ENCODE data around the gene PLP2.
A peak's percentile ranks its signal among the peaks of the same experiment; 100 is the strongest.

PLP2 gene

DNA sequence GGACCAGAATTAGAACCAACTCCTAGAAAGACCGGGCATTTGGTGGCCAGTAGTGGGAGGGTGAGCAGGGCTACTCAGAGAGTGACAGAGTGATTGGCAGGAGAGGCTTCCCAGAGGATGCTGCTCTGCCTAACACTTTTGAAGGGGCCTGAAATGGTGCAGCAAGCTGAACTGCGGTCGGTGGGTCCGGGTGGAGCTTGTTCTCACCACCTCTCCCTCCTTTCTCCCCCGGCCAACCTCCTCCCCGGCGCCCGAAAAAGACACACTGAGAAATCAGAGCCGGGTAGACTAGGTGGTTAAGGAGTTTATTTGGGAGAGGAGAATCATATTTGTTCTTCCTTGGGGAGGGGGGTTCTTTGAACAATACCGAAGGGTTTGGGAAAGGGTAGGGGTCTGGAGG, 15.8 kb downstream of the PLP2 start:
- DNase-seq: no peak

DNA sequence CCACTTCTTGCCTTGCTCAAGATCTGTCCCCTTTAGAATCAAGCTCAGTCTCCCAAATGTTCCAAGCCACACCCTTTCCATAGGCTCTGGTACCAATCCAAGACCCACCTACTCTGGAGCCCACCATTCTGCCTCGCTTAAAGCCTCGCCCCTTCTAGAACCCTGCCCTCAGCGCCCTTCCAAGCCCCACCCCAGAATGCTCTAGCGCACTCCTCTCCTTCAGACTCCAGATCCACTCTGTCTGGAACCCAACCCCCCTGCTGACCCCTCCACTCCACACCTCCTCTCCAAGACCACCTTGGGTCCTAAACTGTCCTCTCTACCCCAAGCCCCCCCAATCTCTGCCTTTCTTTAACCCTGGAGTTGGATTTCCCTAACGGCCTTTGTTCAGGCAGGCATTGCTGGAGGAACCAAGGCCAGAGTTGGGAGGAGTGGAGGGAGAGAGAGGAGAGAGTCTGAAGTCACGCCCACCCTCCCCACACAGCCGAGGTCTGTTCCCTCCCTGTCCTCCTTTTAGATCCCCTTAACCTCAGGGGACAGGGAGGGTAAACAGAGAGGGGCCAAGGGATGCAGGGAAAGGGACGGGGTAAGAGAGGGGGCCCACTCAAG, 16.9 kb downstream of the PLP2 start:
- DNase-seq: no peak

DNA sequence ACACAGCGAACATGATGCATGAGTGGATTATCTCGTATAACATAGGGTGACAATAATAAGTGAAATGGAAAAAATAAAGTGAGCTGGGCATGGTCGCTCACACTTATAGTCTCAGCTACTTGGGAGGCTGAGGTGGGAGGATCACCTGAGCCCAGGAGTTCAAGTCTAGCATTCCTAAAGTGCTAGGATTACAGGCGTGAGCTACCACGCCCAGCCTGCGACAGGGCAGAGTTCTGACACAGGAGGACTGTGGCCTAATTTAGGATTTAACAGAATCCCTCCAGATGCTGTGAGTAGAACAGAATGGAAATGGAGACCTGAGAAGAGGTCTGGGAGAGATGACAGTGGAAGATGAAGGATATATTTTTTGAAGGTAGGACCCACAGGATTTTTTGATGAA, 17.9 kb downstream of the PLP2 start:
- no peak for DNase-seq

DNA sequence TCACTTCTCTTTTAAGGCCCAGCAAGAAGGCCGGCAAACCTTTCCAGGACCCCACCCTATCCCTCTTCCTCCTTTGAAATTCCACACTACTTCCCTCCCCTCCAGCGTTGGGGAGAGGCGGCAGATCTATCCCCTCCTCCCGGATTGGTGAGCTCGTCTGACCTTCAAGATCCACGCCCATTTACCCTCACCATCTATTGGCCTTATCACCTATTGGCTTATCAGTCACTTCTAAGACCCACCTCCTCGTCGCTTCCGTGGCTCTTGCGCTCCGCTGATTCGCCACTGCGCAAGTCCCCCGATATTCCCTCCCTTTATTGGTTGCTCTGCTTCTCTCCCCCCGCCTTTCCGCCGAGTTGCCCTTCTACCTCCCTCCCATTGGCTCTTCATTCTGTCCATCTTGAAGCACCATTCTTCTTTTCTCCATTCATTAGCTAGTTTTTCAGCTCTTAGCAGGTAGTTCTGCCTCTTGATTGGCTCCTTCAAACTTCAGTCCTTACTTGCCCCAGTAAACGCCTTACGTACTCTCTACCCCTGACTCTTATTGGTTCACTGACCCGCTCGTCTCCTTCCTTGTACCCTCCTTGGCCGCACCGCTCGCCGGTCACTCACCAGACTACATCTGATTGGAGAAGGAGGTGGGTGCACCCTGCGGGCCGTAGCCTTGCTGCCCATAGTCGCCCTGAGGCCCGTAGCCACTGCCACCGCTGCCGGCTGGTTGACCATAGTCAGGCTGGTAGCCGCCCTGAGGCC, 19.3 kb downstream of the PLP2 start:
- peak; percentile 99 for DNase-seq

DNA sequence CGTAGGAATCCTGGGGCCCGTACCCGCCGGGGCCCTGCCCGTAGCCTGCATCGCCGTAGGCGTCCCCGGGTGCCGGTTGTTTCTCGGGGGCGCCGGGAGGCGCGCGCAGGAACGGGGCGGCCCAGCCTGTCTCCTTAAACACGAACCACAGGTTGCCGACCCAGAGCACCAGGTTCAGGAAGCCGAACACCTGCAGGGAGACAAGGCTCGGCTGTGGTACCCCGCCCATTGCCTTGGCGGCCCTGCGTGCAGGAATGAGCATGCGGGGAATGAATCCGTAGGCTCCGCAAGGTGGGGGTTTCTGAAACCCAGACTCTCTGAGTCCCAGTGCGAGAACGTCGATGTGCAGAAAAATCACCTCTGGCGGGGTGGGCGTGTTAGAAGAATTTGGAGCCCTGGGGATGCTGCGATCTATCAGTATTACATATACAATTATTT, 19.9 kb downstream of the PLP2 start:
- DNase-seq: no peak

DNA sequence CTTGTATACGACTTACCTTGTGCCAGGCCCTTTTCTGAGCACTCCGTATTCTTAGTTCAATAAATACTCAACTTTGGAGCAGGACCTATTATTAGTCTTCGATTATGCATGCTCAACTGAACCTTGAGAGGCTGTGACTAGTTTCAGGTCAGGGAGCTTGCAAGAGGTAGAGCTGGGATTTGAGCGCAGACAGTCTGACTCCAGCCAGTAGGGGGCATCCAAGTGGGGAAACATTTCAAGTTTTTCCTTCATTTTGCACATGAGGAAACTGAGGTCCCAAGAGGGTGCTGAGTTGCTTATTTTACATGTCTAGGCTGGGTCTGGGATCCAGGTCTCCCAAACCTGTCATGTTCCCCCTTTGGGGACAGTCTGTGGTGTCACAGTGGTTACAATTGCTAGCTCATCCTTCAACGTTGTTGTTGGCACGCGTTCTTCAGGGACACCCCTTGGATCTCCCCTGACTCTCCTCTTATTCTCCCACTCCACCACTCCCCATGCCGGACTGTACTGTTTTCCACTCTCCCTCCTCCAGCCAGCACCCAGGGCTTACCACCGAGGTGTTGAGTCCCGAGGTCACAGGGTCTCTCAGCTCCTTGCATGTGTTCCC, 21.1 kb downstream of the PLP2 start:
- DNase-seq: no peak

DNA sequence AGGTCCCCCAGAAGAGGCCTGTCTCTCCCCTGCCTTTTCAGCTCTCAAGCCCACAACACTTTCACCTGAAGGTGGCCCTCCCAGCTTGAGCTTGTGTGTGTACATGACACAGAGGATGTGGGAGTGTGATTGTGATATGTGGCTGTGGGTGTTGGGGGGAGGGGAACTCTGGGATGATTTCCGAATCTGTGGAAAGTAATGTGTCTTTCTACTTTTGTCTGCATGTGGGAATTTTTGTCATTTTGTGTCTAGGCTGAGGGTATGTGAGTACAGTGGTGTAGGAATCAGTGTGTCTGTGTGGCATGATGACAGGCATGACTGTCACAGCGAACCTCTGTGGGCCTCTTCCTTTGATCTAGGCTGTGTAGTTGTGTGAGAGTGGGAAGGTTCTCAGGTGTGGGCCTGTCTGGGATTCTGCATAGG, 21.9 kb downstream of the PLP2 start:
- DNase-seq: no peak

DNA sequence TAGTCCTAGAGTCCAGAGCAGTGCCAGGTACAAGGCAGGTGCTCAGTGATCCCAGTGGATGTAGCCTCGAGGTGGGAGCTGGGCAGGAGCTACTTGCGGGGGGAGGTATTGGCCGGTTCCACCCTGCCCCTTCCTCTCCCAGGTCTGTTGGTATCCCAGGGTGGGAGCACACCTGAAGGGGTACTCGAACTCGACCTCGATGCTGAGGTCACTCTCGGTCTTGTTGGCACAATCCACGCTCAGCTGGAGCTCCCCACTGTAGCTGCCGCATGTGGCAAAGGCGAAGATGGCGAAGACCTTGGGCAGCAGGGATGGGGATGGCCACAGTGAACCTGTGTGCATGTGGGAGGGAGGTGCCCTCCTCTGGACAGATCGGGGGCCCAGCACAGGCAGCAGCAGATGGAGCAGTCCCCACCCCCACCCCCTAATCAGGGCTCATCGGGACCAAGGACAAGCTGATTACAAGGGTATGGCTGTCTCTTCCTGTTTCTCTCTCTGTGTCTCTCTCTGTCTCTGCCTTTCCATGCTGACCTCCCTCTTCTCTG, 25.9 kb downstream of the PLP2 start:
- no peak for DNase-seq

DNA sequence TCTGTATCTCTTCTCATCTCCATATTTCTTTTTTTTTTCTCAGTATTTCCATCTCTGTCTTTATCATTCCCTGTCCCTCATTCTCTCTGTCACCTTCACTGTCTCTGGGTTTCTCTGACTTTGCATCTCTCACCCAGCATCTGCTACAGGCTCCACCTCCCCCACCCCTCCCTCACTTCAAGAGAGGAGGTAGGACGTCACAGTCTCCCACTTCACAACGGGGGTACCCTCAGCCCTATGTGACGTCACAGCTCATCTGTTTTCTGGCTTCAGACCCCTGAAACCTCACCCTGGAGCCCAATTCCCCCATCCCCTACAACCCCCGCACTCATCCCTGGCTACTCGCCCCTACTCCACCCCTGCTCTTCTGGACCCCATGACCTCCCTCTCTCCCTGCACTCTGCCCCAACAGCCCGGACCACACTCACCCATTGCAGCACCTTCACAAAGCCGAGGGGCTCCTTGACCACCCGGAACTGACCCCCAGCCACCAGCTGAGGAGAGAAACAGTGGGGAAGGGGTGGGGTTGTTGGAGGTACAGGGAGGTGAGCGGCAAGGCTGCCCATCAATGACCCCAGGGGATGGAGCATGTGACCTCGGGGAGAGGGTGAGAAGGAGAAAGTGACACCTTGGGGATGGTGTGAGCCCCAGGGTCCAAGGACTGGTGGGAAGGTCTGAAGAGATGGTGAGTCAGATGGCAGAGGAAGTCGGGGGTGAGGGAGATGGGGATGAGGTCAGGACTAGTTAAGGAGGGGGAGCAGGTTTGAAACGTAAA, 27.0 kb downstream of the PLP2 start:
- no peak for DNase-seq

DNA sequence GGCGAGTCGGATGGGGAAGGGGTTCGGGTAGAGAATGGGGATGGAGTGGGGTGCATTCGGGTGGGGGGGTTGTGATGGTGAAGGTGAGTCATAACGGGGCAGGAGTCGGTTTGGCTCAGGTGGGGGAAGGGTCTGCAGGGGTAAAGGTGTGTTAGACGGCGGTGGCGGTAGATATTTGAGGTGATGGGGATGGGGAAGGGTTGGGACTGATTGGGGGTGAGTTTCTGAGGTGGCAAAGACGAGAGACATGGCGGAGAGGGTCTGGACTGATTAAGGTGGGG, 27.6 kb downstream of the PLP2 start:
- DNase-seq: no peak

DNA sequence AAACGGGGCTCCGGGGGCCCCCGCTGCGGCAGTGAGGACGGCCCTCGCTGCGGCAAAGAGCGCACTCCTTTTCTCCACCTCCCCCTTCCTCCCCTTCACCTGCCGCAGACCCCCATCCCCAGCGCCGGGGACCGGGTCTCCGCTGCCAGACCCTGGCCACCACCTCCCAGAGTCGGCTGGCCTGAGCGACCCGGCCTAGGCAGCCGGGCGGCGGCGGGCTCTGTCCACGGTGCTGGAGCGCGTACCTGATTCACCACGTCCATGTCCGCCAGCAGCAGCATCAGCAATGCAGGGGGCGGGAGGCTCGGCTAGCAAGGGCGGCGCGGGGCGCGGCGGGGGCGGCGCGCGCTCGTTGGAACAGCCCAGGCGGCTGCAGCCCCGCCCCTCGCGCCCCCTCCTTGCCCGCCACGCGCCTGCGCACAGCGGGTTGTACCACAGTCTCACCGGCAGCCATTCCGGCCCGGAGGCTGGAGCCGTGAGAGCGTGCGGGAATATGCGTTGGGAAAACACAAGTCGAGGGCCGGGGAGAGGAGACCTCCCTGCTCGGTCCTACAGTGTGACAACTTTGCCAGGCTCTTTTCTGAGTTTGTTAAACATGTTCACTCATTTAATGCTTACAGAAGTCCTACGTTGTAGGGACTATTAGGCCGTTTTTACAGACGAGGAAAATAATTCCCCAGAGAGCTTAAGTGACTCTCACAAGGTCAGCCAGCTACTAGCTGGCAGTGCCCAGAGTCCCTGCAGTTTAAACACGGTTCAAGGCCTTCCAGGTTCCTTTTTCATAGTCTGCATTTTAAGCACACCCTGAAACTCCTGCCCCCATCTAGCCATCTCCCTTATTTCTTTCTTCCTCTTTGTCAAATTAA, 28.4 kb downstream of the PLP2 start, which contains the start of gene SYP:
TSS of gene SYP (minus strand) at position 288 of the 866 bp plus-strand sequence. CDS start at position 281, 7 bp downstream.
- peak; percentile 85 for DNase-seq

DNA sequence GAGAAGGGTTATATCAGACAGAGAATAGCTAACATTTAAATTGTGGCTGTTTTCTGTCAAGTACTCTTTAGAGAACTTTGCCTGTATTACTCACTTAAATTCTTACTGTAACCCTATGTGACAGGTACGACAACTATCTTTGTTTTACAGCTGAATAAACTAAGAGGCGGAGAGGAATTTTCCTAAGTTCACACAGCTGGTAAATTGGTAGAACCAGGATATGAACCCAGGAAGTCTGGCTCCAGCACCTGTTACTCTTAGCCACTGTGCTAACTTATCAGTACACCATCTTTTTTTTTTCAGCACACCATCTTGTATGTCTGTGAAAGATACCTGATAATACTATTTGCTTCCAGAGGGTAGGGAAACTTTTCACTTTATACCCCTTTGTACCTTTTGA, 30.3 kb downstream of the PLP2 start:
- DNase-seq: no peak

DNA sequence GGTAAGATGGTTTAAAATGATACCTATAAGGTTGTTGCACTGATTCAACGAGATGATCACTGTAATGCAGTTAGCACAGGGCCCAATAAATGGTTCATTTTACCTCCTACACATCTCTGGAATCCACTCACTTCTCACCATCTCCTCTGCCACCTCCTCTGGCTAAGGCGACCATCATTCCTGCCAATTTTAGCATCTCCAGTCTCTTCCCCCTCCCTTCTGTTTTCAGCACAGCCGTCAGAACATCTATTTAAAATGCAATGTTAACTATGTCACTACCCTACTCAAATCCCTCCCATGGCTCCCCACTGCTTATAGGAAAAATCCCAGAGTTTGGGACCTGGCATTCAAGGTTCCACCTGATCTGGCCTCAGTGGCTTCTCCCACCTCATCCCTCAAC, 31.8 kb downstream of the PLP2 start:
- no peak for DNase-seq

DNA sequence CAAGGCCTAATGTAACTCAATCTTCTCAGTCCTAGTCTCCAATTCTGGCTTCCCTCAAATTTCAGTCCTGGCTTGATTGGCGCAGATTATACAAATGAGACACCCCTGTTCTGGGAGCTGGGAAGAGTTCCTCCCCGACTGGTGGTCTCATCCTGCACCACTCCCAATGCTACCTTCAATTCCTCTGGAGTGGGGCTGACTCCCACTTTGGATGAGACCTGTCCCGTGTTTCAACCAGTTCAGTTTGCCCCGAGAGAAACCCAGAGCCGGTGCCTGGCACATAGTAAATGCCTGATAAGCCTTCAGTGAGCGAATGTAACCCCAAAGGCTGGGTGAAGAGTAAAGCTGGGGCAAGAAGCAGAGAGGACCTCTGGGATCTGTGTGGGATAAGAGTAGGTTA, 32.3 kb downstream of the PLP2 start:
- DNase-seq: no peak

DNA sequence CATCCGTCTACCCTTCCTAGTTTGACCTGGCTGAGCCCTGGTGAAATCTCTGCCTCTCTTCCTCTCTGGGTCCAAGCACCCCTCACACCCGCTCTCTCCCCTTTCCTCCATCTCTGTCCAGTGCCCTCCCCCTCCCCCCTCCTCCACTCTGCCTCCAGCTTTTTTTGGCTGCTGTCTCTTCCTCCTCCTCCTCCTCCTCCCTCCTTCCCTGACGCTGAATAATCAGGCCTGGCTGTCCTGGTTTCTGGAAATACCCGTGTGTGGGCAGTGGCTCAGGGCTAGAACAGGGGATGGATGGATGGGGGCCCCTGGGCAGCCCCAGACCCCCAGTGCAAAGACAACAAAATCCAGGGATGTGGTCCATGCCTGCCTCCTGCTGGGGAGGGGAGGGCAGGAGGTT, 33.0 kb downstream of the PLP2 start:
- DNase-seq: no peak

DNA sequence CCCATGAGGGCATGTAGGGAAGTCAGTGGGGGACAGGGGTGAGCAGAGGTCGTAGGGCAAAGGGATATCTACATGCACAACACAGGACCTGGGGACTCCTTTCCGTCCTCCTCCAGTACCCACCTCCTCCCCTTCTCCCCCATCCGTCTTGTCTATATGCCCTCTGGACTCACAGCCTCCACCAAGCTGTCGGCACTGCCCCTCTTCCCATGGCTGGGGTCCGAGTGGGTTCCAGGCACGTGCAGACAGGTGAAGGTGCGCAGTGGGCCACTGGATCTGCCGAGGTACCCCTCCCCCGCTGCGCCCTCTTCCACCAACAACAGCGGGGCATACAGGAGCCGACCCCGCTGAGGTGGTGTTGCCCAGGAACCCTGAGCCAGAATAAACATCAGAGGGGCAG, 33.7 kb downstream of the PLP2 start:
- no peak for DNase-seq

DNA sequence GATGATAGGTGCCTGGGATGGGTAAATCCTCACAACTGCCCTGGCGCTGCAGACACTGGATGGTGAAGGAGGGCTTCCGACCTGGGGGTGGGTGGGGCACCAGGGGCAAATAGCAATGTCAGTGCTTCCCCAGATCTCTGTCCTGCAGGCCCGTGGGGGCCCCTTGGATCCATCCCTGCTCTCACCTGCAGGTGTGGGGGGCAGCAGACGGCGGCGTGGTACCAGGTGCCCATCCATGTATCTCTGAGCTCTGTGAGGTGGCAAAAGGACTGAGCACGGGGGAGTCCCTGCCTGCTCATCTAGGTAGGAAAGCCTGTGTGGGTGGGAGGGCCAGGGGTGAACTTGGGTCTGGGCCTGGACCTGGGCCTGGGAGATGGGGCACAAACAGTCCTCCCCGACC, 34.8 kb downstream of the PLP2 start:
- DNase-seq: no peak

DNA sequence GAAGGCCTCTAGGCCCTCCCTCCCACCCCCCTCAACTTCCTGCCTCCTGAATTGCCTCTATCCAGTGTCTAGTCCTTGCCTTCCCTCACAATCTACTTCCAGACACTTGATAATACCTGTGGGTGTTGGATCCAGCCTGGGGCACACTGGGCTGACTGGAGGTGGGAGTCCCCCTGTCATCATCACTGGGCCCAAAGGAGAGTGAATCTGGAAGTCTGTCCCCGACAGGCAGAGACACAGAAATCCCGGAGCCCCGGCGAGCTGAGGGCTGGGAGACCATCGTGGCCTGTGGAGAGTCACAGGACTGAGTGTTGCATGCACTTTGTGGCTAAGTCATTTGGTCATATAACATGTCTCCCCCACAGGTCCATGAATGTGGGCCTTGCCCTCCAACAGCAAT, 36.7 kb downstream of the PLP2 start:
- no peak for DNase-seq

DNA sequence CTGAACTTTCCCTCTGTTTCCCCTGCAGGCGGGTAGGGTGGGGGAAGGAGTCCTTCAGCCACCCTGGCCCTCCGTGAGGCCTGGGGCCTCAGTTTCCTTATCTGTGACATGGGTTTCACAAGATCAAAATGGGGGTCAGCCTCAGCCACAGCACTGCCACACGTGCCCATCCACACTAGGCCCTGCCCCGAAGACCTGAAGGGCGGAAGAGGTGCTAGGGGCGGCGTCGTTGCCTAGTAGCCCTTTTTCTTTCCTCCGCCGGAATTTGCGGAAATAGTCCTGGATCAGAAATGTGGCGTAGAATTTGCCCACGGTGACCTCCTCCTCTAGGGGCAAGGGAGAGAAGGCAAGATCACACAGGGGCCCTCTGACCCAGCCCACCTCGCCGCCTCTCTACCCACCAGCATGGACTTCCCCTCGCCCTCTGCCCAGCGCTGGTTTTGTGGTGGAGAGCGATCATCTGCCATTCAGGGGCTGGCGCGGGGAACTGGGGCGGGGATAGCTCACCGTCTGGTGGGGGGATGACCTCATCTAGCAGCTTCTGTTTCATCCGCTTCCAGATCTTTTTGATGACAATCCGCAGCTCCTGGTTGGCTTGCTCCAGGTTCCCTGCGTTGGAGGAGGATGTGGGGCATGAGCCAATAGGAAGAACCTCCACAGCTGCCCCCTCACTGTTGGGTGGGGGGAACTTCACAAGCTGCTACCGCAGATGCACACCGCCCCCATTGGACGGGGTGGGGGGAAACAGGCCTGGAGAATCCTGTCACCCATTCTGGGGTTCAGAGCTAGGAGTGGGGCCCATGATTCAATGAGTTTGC, 37.9 kb downstream of the PLP2 start:
- no peak for DNase-seq

DNA sequence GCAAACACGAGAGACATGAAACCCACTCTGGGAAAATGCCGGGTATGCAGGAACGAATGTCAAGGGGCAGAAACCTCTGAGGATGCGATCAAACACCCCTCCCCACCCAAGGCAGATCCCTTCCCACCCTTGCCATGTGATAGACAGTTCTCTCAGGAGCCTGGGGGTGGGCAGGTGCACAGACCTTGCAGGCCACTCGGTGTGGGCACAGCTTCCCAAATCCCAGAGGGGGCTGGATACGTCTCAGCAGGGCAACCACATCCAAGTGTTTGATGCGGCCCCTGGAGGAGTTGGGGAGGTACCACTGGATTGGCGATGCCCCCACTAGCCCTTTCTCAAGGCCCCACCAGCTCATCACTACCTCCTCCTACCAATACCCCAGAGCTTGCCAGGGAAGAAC, 38.7 kb downstream of the PLP2 start:
- no peak for DNase-seq

DNA sequence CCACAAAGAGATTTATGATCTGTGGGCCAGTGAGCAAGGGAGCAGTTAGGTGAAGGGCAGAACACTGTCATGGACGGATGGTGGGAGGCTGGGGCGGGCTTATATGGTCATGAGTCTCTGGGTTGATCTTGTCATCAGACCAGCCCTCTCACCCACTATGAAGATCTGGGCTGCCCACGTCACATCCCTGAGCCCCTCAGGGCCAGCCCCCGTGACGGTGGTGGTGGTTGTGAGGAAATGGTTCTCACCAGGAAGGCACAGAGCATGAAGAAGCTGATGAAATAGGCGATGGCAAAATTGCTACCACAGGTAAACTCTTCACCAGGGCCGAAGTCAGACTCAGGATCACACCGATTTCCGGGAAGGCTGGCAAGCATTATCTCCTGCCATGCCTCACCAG, 39.4 kb downstream of the PLP2 start:
- no peak for DNase-seq

DNA sequence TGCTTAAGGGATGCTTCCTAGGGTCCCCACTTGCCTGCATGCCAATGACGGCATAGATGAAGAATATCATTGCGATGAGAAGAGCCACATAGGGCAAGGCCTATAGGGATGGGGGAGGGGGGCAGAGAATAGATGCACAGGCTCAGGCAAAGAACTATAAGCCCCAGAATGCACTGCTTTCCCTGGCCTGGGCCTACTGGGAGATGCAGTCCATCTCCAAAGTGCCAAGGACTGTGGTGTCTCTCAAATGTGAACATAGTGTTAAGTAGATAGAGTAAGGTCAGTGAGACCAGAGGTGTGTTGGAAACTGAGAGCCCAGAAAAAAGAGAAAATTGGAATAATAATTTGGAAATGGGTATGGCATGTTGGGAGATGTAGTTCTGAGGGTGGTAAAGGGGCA, 40.5 kb downstream of the PLP2 start:
- no peak for DNase-seq
